HepG2 (cell line): ENCODE data around the gene OR4E2. TPM values are rescaled to one million over a fixed set of nuclear protein-coding genes. Genes with fewer than 3 reads are reported as not detected.

Source experiments
- ATAC-seq: fragments of 200-7000 bp; cut with Tn5 transposase; 3 replicates; pipeline ENCODE4 v1.9.1; 2020; ENCODE audit warnings: mild to moderate bottlenecking, moderate library complexity
- BruUV-seq: library from RNA; stranded (reverse); fragments of 400-500 nt; replicated peaks from 2 replicates; lab custom pipeline; 2021; lab: Mats Ljungman, UMichigan
- CTCF ChIA-PET: fragments of 300-600 bp; formaldehyde crosslinking; extraction: SDS; loops from one replicate; lab custom pipeline; 2021; ENCODE audit warnings: low total read pairs, inconsistent platforms, low intra/inter-chr PET ratio; lab: Yijun Ruan, JAX
- POLR2A ChIA-PET: fragments of 350-600 bp; sonication (Branson Sonifier 250); formaldehyde crosslinking; loops from one replicate; lab custom pipeline; 2020; ENCODE audit warnings: antibody characterized with exemption, inconsistent platforms; lab: Yijun Ruan, JAX
- DNase-seq: peaks from one replicate; pipeline ENCODE4 v3.0.0-alpha.2; 2015; ENCODE audit warnings: low spot score
- FAIRE-seq: peaks from 3 replicates; lab custom pipeline; 2011; peaks lifted over from hg19 to GRCh38; lab: Jason Lieb, UNC
- H2AFZ ChIP-seq: one replicate; pipeline ENCODE4 v1.6.1; 2011; ENCODE audit warnings: low read length, inconsistent platforms
- H3K27ac ChIP-seq: fragments of 300-600 bp; 3 replicates; pipeline ENCODE4 v1.8.0; 2011; ENCODE audit warnings: mixed run types, mild to moderate bottlenecking, mixed read lengths, low read length, inconsistent platforms; ENCODE audit not compliant: insufficient read depth; ENCODE audit errors: extremely low read length
- H3K27me3 ChIP-seq, 2 experiments: fragments of 200-600 bp in 1 of 2; 2 replicates in 1 of 2; 3 replicates in 1 of 2; pipeline versions ENCODE4 v1.6.0 to v1.8.0; 2011; ENCODE audit warnings: low read length in 2 of 2, mild to moderate bottlenecking in 2 of 2, moderate library complexity in 2 of 2, inconsistent platforms in 1 of 2; ENCODE audit not compliant: insufficient read depth in 2 of 2, control insufficient read depth in 1 of 2
- H3K36me3 ChIP-seq, 2 experiments: fragments of 200-600 bp in 1 of 2; replicated peaks in 1 of 2; 2 replicates in 1 of 2; 3 replicates in 1 of 2; pipeline versions ENCODE4 v1.5.1 to v1.8.0; 2011; ENCODE audit warnings: low read length in 2 of 2, inconsistent platforms in 1 of 2; ENCODE audit not compliant: insufficient read depth in 2 of 2, control insufficient read depth in 1 of 2
- H3K4me1 ChIP-seq: 2 replicates; pipeline ENCODE4 v1.5.1; 2012; ENCODE audit warnings: low read length, inconsistent platforms; ENCODE audit not compliant: insufficient read depth
- H3K4me2 ChIP-seq: 2 replicates; pipeline ENCODE4 v1.6.0; 2011; ENCODE audit warnings: low read depth, low read length, inconsistent platforms
- H3K4me3 ChIP-seq, 3 experiments: fragments of 200-600 bp in 1 of 3; sonication (generic), shearing (Covaris generic) in 1 of 3; replicated peaks in 1 of 3; 2 replicates each; pipeline ENCODE4 v1.5.1; 2011 to 2016; ENCODE audit warnings: low read length in 3 of 3, inconsistent platforms in 2 of 3, low read depth in 2 of 3, mild to moderate bottlenecking in 2 of 3, control low read depth in 1 of 3, mixed read lengths in 1 of 3; ENCODE audit not compliant: insufficient read depth in 1 of 3
- H3K79me2 ChIP-seq: one replicate; pipeline ENCODE4 v1.6.1; 2011; ENCODE audit warnings: low read length, inconsistent platforms; ENCODE audit not compliant: insufficient read depth
- H3K9ac ChIP-seq: 2 replicates; pipeline ENCODE4 v1.6.0; 2011; ENCODE audit warnings: mild to moderate bottlenecking, low read depth, low read length, inconsistent platforms; ENCODE audit not compliant: insufficient read depth
- H3K9me3 ChIP-seq: 2 replicates; pipeline ENCODE4 v1.5.1; 2012; ENCODE audit warnings: mild to moderate bottlenecking, low read length
- H4K20me1 ChIP-seq: 2 replicates; pipeline ENCODE4 v1.6.0; 2011; ENCODE audit warnings: inconsistent platforms, mild to moderate bottlenecking, low read length, moderate library complexity; ENCODE audit not compliant: insufficient read depth
- MAFF ChIP-seq: IDR thresholded peaks from 2 replicates; pipeline ENCODE4 v1.6.1; 2011; ENCODE audit warnings: low read depth, low read length, improper control_type of control experiment
- MAFK ChIP-seq, 2 experiments: IDR thresholded peaks in 1 of 2; conservative IDR thresholded peaks in 1 of 2; 2 replicates each; pipeline ENCODE4 v1.6.1; 2011; ENCODE audit warnings: improper control_type of control experiment in 2 of 2, low read length in 2 of 2
- NRL ChIP-seq: sonication (generic); formaldehyde crosslinking; IDR thresholded peaks from 2 replicates; pipeline ENCODE4 v1.5.0; 2020; ENCODE audit warnings: missing genetic modification reagents, mild to moderate bottlenecking, moderate library complexity, borderline replicate concordance
- RBAK ChIP-seq: sonication (generic); formaldehyde crosslinking; IDR thresholded peaks from 2 replicates; pipeline ENCODE4 v1.5.1; 2020; ENCODE audit warnings: mild to moderate bottlenecking, missing genetic modification reagents
- RFX3 ChIP-seq: IDR thresholded peaks from 2 replicates; pipeline ENCODE4 v1.6.1; 2016; ENCODE audit warnings: missing biosample characterization, missing genetic modification reagents
- SRY ChIP-seq: sonication (generic); formaldehyde crosslinking; IDR thresholded peaks from 2 replicates; pipeline ENCODE4 v1.8.0; 2022; ENCODE audit warnings: mild to moderate bottlenecking, missing genetic modification reagents
- ZNF430 ChIP-seq: sonication (generic); formaldehyde crosslinking; IDR thresholded peaks from 2 replicates; pipeline ENCODE4 v1.9.0; 2021; ENCODE audit warnings: mild to moderate bottlenecking, missing genetic modification reagents
- WGBS: methylation state at CpG from one replicate; pipeline ENCODE4 v1.1.6; 2017; ENCODE audit warnings: low lambda C conversion rate; 5-methylcytosine and 5-hydroxymethylcytosine counted together
- in situ Hi-C: cut with HindIII; loops from 2 replicates; pipeline ENCODE4 v1.10.0; 2017; ENCODE audit warnings: low pct_unique_long_range_greater_than_20kb; ENCODE audit not compliant: extremely low pct_ligation_motif_present
- intact Hi-C: fragments of 100-400 bp; cut with micrococcal nuclease; formaldehyde crosslinking; loops from one replicate; pipeline ENCODE4 v1.10.0; 2022; ENCODE audit not compliant: unreplicated experiment
- polyA plus RNA-seq, 8 experiments: library from polyadenylated mRNA; depleted of rRNA in 3 of 8; stranded (reverse) in 7 of 8; unstranded in 1 of 8; fragments of >200 nt; fragmentation: Illumina TruSeq in 4 of 8; extraction: Trizol in 4 of 8; gene quantifications; 2 replicates each; pipeline versions ENCODE4 v1.2.1 to v1.2.3, GENCODE V29; 2011 to 2016; ENCODE audit warnings: low read depth in 4 of 8, missing spikeins in 1 of 8, mixed read lengths in 1 of 8; ENCODE audit not compliant: insufficient read depth in 1 of 8
- total RNA-seq, 5 experiments: library from RNA; depleted of rRNA; stranded (reverse); fragments of >200 nt; fragmentation: Illumina TruSeq; extraction: Trizol; gene quantifications; 2 replicates each; pipeline ENCODE4 v1.2.3, GENCODE V29; 2016; ENCODE audit warnings: low read depth in 1 of 5
- TF ChIP-seq, protein P1 (sequence below): sonication (generic); formaldehyde crosslinking; IDR thresholded peaks from 2 replicates; pipeline ENCODE4 v1.4.0; 2020; ENCODE audit warnings: missing genetic modification reagents, borderline replicate concordance

OR4E2 gene
- total and polyA plus RNA-seq, 2 of the 13 experiments (the other 11 are each of a cell fraction or from before 2014, with no cell fraction given): not detected

DNA sequence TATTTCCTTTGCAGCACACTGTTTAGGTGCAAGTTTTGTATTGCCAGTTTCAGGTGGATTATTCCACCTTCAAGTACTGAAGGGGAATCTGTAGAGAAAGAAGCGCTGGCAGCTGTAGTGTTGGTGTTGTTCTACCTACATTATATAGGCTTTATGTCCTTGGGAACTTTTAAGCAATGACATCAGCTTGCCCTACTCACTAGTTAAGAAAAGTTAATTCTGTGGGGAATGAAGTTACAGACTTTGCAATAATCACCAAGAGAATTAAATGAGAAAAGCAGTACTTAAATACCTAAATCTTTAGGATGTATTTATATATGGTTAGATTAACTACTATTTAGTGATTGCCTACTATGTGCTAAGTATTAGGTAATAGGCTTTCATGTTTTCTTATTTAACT is 20.1 kb downstream of the OR4E2 start, which contains the start of gene OR4E1 (continued):
- TF ChIP-seq RFX3 (CRISPR knock-in tag): no peak
- no peak for TF ChIP-seq ZNF430
- TF ChIP-seq SRY: no peak
- TF ChIP-seq NRL (CRISPR knock-in tag): no peak

- Histone ChIP-seq H3K79me2 (no peaks in the 10 kb centered on the region), H3K27ac (no peak overlapping the region), H3K27me3 (no peaks in the 10 kb centered on the region; a peak in 1 of 5 replicates), H3K9ac (no peak overlapping the region), H3K36me3 (no peaks in the 10 kb centered on the region), H2AFZ (no peak overlapping the region), H4K20me1 (no peaks in the 10 kb centered on the region), H3K4me2 (no peak overlapping the region), H3K9me3 (peaks cover 18% of the 10 kb centered on the region), H3K4me1 (no peaks in the 10 kb centered on the region), H3K4me3 (no peak overlapping the region)
- DNase-seq (no peak), ATAC-seq (no peak), FAIRE-seq (no peak)
- in situ Hi-C loops (no loop called here), intact Hi-C loops (no loop called here)
- ChIA-PET CTCF (no interaction called here), POLR2A (no interaction called here)
- TF ChIP-seq MAFK (conservative IDR thresholded peaks at IDR 0.05 in 1 of 2, IDR thresholded peaks at IDR 0.05 in 1 of 2; ENCODE audit: low read length in 2 of 2) (peak; percentile 87 to 95), RBAK (no peak), MAFF (peak; percentile 90)
- no TSS peak for BruUV-seq
- WGBS: 2% methylated on average over 4 of the region's 4 CpGs
Observed at GRCh38 chr14:21675566-21675965, 21.9 kb downstream of the OR4E2 start.

- peak; percentile 42 for FAIRE-seq
- H3K9me3 ChIP-seq: peaks cover 13% of the 10 kb centered on the region
- no peaks in the 10 kb centered on the region for H3K4me1 ChIP-seq
- no peak for ATAC-seq
- no peak for DNase-seq
- no peak overlapping the region for H3K4me2 ChIP-seq
- no peak overlapping the region for H3K9ac ChIP-seq
- H3K79me2 ChIP-seq: no peaks in the 10 kb centered on the region
- WGBS: 9% methylated on average over 2 of the region's 2 CpGs
- H3K36me3 ChIP-seq: no peaks in the 10 kb centered on the region
- no peak overlapping the region for H3K27ac ChIP-seq
- POLR2A ChIA-PET: no interaction called here
- in situ Hi-C loops: no loop called here
- H3K27me3 ChIP-seq: no peaks in the 10 kb centered on the region
- no peak overlapping the region for H3K4me3 ChIP-seq
- CTCF ChIA-PET: no interaction called here
- intact Hi-C loops: no loop called here
- no peak overlapping the region for H2AFZ ChIP-seq
- H4K20me1 ChIP-seq: no peaks in the 10 kb centered on the region
- no TSS peak for BruUV-seq
- TF ChIP-seq, protein P1, sequence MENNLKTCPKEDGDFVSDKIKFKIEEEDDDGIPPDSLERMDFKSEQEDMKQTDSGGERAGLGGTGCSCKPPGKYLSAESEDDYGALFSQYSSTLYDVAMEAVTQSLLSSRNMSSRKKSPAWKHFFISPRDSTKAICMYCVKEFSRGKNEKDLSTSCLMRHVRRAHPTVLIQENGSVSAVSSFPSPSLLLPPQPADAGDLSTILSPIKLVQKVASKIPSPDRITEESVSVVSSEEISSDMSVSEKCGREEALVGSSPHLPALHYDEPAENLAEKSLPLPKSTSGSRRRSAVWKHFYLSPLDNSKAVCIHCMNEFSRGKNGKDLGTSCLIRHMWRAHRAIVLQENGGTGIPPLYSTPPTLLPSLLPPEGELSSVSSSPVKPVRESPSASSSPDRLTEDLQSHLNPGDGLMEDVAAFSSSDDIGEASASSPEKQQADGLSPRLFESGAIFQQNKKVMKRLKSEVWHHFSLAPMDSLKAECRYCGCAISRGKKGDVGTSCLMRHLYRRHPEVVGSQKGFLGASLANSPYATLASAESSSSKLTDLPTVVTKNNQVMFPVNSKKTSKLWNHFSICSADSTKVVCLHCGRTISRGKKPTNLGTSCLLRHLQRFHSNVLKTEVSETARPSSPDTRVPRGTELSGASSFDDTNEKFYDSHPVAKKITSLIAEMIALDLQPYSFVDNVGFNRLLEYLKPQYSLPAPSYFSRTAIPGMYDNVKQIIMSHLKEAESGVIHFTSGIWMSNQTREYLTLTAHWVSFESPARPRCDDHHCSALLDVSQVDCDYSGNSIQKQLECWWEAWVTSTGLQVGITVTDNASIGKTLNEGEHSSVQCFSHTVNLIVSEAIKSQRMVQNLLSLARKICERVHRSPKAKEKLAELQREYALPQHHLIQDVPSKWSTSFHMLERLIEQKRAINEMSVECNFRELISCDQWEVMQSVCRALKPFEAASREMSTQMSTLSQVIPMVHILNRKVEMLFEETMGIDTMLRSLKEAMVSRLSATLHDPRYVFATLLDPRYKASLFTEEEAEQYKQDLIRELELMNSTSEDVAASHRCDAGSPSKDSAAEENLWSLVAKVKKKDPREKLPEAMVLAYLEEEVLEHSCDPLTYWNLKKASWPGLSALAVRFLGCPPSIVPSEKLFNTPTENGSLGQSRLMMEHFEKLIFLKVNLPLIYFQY: no peak
Observed at GRCh38 chr14:21680072-21680471, 26.4 kb downstream of the OR4E2 start.
